ENCODE results near the gene NEDD8. TPM values are rescaled to one million over a fixed set of nuclear protein-coding genes. Genes with fewer than 3 reads are reported as not detected.

NEDD8 gene
- total and polyA plus RNA-seq, 2 donors (not counting 3 experiments of a cell fraction or from before 2014, with no cell fraction given), result 243 to 316 TPM

- H3K79me2 ChIP-seq (ENCODE audit: control insufficient read depth, insufficient read depth, low read length), result no peaks in the 10 kb centered on the region
- POLR2A ChIA-PET, result interaction anchor here (0.6 kb wide), 1 partner anchor 8 kb away, joined by 3 read pairs; the partner anchor contains the start of gene RABGGTA
- no peak overlapping the region for H2AFZ ChIP-seq (ENCODE audit: low read depth, low read length)
- TF ChIP-seq CTCF (IDR thresholded peaks at IDR 0.05; ENCODE audit: extremely low read depth in 1 of 2, insufficient read depth in 1 of 2, low read depth in 1 of 2, low read length in 2 of 2) (peak in 1 of 2 donors; percentile 33), EZH2 (IDR thresholded peaks at IDR 0.05; ENCODE audit: borderline replicate concordance, low read depth, low read length, severe bottlenecking) (no peak), JUN (IDR thresholded peaks at IDR 0.05; ENCODE audit: borderline replicate concordance, insufficient read depth, insufficient read length, low read depth) (no peak)
- no peaks in the 10 kb centered on the region for H3K36me3 ChIP-seq (ENCODE audit: control insufficient read depth in 2 of 2, extremely low read depth in 1 of 2, insufficient read depth in 2 of 2, low read length in 2 of 2)
- no peaks in the 10 kb centered on the region for H3K9me3 ChIP-seq (replicated peaks; ENCODE audit: control insufficient read depth, insufficient read depth, low read length)
- DNase-seq (ENCODE audit: low read depth, low spot score), result no peak
- H3K4me3 ChIP-seq (replicated peaks in 1 of 3; ENCODE audit: insufficient read depth in 1 of 3, low read depth in 1 of 3, low read length in 3 of 3), result no peak overlapping the region
- H3K27me3 ChIP-seq (ENCODE audit: control insufficient read depth in 2 of 2, insufficient read depth in 2 of 2, low read length in 2 of 2), result no peaks in the 10 kb centered on the region
- H3K9me1 ChIP-seq (replicated peaks; ENCODE audit: control insufficient read depth, extremely low read depth, insufficient read depth, low read length), result no peaks in the 10 kb centered on the region
- no peak overlapping the region for H3K9ac ChIP-seq (replicated peaks; ENCODE audit: extremely low read depth, insufficient read depth, low read length)
- no TSS peak for BruUV-seq (replicated peaks)
- intact Hi-C loops (cut with micrococcal nuclease) (no loop called here), dilution Hi-C loops (cut with MboI; ENCODE audit: extremely low pct_ligation_motif_present, low sequenced_read_pairs) (no loop called here)
- no peak overlapping the region for H3K27ac ChIP-seq (ENCODE audit: insufficient read depth, low read depth, low read length)
- peak; percentile 38 for FAIRE-seq
- no peaks in the 10 kb centered on the region for H4K20me1 ChIP-seq (replicated peaks; ENCODE audit: control insufficient read depth, extremely low read depth, insufficient read depth, low read length)
- CTCF ChIA-PET, result interaction anchor here (1.0 to 4.0 kb wide), 7 partner anchors 8 to 64 kb away, joined by 3 to 27 read pairs (median 6); partner anchors contain the start of genes CIDEB, DHRS1, MDP1 and NOP9
- no peak overlapping the region for H3K4me2 ChIP-seq (ENCODE audit: insufficient read depth, low read length)
- H3K4me1 ChIP-seq (ENCODE audit: control insufficient read depth, extremely low read depth, insufficient read depth, low read length), result no peaks in the 10 kb centered on the region
Observed at GRCh38 chr14:24279301-24280186, 47.4 kb upstream of the NEDD8 start.

All from endothelial cell of umbilical vein (primary cell).